Neuronal stem cell (in vitro differentiated cells): ENCODE data around the gene INPP5J.
A peak's percentile ranks its signal among the peaks of the same experiment; 100 is the strongest.

ENCODE experiments used
- DNase-seq: peaks from one replicate; pipeline ENCODE4 v3.0.0-alpha.2; 2013; ENCODE audit warnings: low spot score
- H2AFZ ChIP-seq: one replicate; pipeline ENCODE4 v1.6.1; 2013; ENCODE audit warnings: mild to moderate bottlenecking, low read length, inconsistent platforms
- H2AK5ac ChIP-seq: 2 replicates; pipeline ENCODE4 v1.6.1; 2013; ENCODE audit warnings: low read depth, mild to moderate bottlenecking, inconsistent platforms, low read length, moderate library complexity, mixed read lengths
- H2BK120ac ChIP-seq: 2 replicates; pipeline ENCODE4 v1.6.1; 2013; ENCODE audit warnings: low read depth, mild to moderate bottlenecking, inconsistent platforms, low read length, moderate library complexity, mixed read lengths
- H2BK12ac ChIP-seq: one replicate; pipeline ENCODE4 v1.6.1; 2013; ENCODE audit warnings: low read length, inconsistent platforms
- H2BK15ac ChIP-seq: 2 replicates; pipeline ENCODE4 v1.6.1; 2013; ENCODE audit warnings: mild to moderate bottlenecking, low read length, inconsistent platforms, mixed read lengths
- H2BK5ac ChIP-seq: one replicate; pipeline ENCODE4 v1.6.1; 2013; ENCODE audit warnings: inconsistent platforms, mild to moderate bottlenecking, low read length, moderate library complexity
- H3K14ac ChIP-seq: one replicate; pipeline ENCODE4 v1.6.1; 2013; ENCODE audit warnings: low read length, inconsistent platforms
- H3K18ac ChIP-seq: 2 replicates; pipeline ENCODE4 v1.6.1; 2013; ENCODE audit warnings: low read length, inconsistent platforms
- H3K23ac ChIP-seq: 2 replicates; pipeline ENCODE4 v1.6.1; 2013; ENCODE audit warnings: low read depth, mild to moderate bottlenecking, mixed read lengths, low read length, inconsistent platforms; ENCODE audit not compliant: poor library complexity
- H3K27ac ChIP-seq: replicated peaks from 3 replicates; pipeline ENCODE4 v1.5.1; 2013; ENCODE audit warnings: low read length, inconsistent platforms
- H3K27me3 ChIP-seq, 3 experiments: 2 replicates each; pipeline ENCODE4 v1.6.1; 2013; ENCODE audit warnings: low read length in 3 of 3, mild to moderate bottlenecking in 2 of 3, inconsistent platforms in 1 of 3, low read depth in 1 of 3, mixed read lengths in 1 of 3, moderate library complexity in 1 of 3; ENCODE audit not compliant: control insufficient read depth in 3 of 3, insufficient read depth in 3 of 3
- H3K36me3 ChIP-seq, 2 donors: replicated peaks in 1 of 2; 2 replicates each; pipeline ENCODE4 v1.6.1; 2013; ENCODE audit warnings: low read length in 2 of 2; ENCODE audit not compliant: control insufficient read depth in 2 of 2, insufficient read depth in 2 of 2
- H3K4ac ChIP-seq: 2 replicates; pipeline ENCODE4 v1.6.1; 2013; ENCODE audit warnings: inconsistent platforms, mild to moderate bottlenecking, low read length, moderate library complexity
- H3K4me1 ChIP-seq, 2 donors: 1 replicate in 1 of 2; 2 replicates in 1 of 2; pipeline ENCODE4 v1.6.1; 2013; ENCODE audit warnings: low read length in 2 of 2, low read depth in 1 of 2; ENCODE audit not compliant: control insufficient read depth in 2 of 2, insufficient read depth in 1 of 2
- H3K4me2 ChIP-seq: one replicate; pipeline ENCODE4 v1.6.1; 2013; ENCODE audit warnings: mild to moderate bottlenecking, low read length, inconsistent platforms; ENCODE audit not compliant: insufficient read depth, poor library complexity, severe bottlenecking
- H3K4me3 ChIP-seq, 2 donors: 2 replicates each; pipeline ENCODE4 v1.5.1; 2013; ENCODE audit warnings: low read length in 2 of 2, mild to moderate bottlenecking in 2 of 2, inconsistent platforms in 1 of 2, moderate library complexity in 1 of 2
- H3K79me1 ChIP-seq: one replicate; pipeline ENCODE4 v1.6.1; 2013; ENCODE audit warnings: low read depth, mild to moderate bottlenecking, inconsistent platforms, low read length, moderate library complexity
- H3K9ac ChIP-seq: one replicate; pipeline ENCODE4 v1.6.1; 2013; ENCODE audit warnings: mild to moderate bottlenecking, low read depth, low read length, inconsistent platforms; ENCODE audit not compliant: poor library complexity
- H3K9me3 ChIP-seq, 2 donors: replicated peaks in 1 of 2; 2 replicates each; pipeline versions ENCODE3 to v1.6.1; 2013; ENCODE audit warnings: low read length in 2 of 2, mild to moderate bottlenecking in 2 of 2, inconsistent platforms in 1 of 2, low read depth in 1 of 2, mixed read lengths in 1 of 2, moderate library complexity in 1 of 2; ENCODE audit not compliant: control insufficient read depth in 2 of 2, insufficient read depth in 1 of 2
- H4K8ac ChIP-seq: one replicate; pipeline ENCODE4 v1.6.1; 2013; ENCODE audit warnings: low read depth, mild to moderate bottlenecking, inconsistent platforms, low read length, moderate library complexity
- H4K91ac ChIP-seq: one replicate; pipeline ENCODE4 v1.6.1; 2013; ENCODE audit warnings: low read length, low read depth, mild to moderate bottlenecking, inconsistent platforms; ENCODE audit not compliant: poor library complexity
- WGBS, 2 donors: extraction: QIAGEN DNeasy Blood & Tissue Kit; methylation state at CpG; one replicate each; pipeline ENCODE4 v1.1.7; 2013; ENCODE audit warnings: missing lambda C conversion rate in 2 of 2, mixed read lengths in 1 of 2; ENCODE audit not compliant: insufficient read length in 2 of 2, insufficient replicate concordance in 1 of 2; ENCODE audit errors: extremely low coverage in 2 of 2; 5-methylcytosine and 5-hydroxymethylcytosine counted together

Gene INPP5J

GRCh38 chr22:31082606-31083376 lies 40.0 kb upstream of the INPP5J start:
- no CpG with 5 or more reads among the region's 11 CpGs for WGBS, 2 donors
- Histone ChIP-seq H3K14ac (no peak overlapping the region), H3K4me2 (no peak overlapping the region), H2AK5ac (peak overlapping the region; percentile 80), H3K4ac (no peak overlapping the region), H3K18ac (no peak overlapping the region), H3K27ac (no peak overlapping the region), H3K23ac (no peak overlapping the region), H2BK5ac (no peak overlapping the region), H3K9ac (no peak overlapping the region), H2BK12ac (no peak overlapping the region), H3K27me3 (no peaks in the 10 kb centered on the region), H3K36me3 (peaks cover 0 to 7% of the 10 kb centered on the region in 2 donors), H4K91ac (no peak overlapping the region), H3K4me3 (no peak overlapping the region), H3K9me3 (no peaks in the 10 kb centered on the region), H2BK120ac (no peak overlapping the region), H3K79me1 (peaks cover 3% of the 10 kb centered on the region), H4K8ac (no peak overlapping the region), H2AFZ (no peak overlapping the region), H3K4me1 (peaks cover 8 to 29% of the 10 kb centered on the region in 2 donors), H2BK15ac (no peak overlapping the region)
- DNase-seq = no peak

GRCh38 chr22:31083377-31083768 lies 39.4 kb upstream of the INPP5J start:
- H3K4me1 ChIP-seq = peaks cover 8 to 29% of the 10 kb centered on the region in 2 donors
- H2AK5ac ChIP-seq = no peak overlapping the region
- no peak overlapping the region for H4K8ac ChIP-seq
- no peak overlapping the region for H2AFZ ChIP-seq
- peaks cover 3% of the 10 kb centered on the region for H3K79me1 ChIP-seq
- no peak overlapping the region for H3K4me3 ChIP-seq
- no peak overlapping the region for H2BK120ac ChIP-seq
- H4K91ac ChIP-seq = no peak overlapping the region
- no peak overlapping the region for H3K4ac ChIP-seq
- H2BK12ac ChIP-seq = no peak overlapping the region
- H2BK15ac ChIP-seq = no peak overlapping the region
- no peaks in the 10 kb centered on the region for H3K27me3 ChIP-seq
- H3K9me3 ChIP-seq = no peaks in the 10 kb centered on the region
- no peak overlapping the region for H2BK5ac ChIP-seq
- WGBS, 2 donors = no CpG with 5 or more reads among the region's 3 CpGs
- H3K4me2 ChIP-seq = no peak overlapping the region
- H3K27ac ChIP-seq = no peak overlapping the region
- no peak overlapping the region for H3K14ac ChIP-seq
- H3K9ac ChIP-seq = no peak overlapping the region
- DNase-seq = no peak
- no peak overlapping the region for H3K18ac ChIP-seq
- H3K36me3 ChIP-seq = peaks cover 4 to 13% of the 10 kb centered on the region in 2 donors
- H3K23ac ChIP-seq = no peak overlapping the region

GRCh38 chr22:31083923-31084810 lies 38.6 kb upstream of the INPP5J start:
- Histone ChIP-seq H4K91ac (peak overlapping the region; percentile 58), H3K36me3 (peaks cover 7 to 18% of the 10 kb centered on the region in 2 donors), H3K4me2 (peak overlapping the region; percentile 79), H3K18ac (peak overlapping the region; percentile 93), H3K27ac (peak overlapping the region; percentile 29), H4K8ac (peak overlapping the region; percentile 93), H3K9ac (peak overlapping the region; percentile 82), H3K14ac (peak overlapping the region; percentile 48), H3K4me1 (peaks cover 8 to 29% of the 10 kb centered on the region in 2 donors), H3K27me3 (no peaks in the 10 kb centered on the region), H3K4ac (no peak overlapping the region), H3K4me3 (peak overlapping the region in 1 of 2 donors; percentile 83), H2AFZ (no peak overlapping the region), H3K79me1 (peaks cover 3% of the 10 kb centered on the region), H2AK5ac (peak overlapping the region; percentile 85), H2BK15ac (peak overlapping the region; percentile 69), H2BK5ac (peak overlapping the region; percentile 55), H2BK120ac (no peak overlapping the region), H3K9me3 (no peaks in the 10 kb centered on the region), H3K23ac (peak overlapping the region; percentile 76), H2BK12ac (peak overlapping the region; percentile 89)
- WGBS, 2 donors = no CpG with 5 or more reads among the region's 18 CpGs
- DNase-seq = no peak
